Fibroblast of skin of right quadriceps (primary cell): Measurements from ENCODE around the gene AGBL2.

Experiments
- DNase-seq: peaks from one replicate; pipeline ENCODE4 v3.0.0-alpha.2; 2013

The AGBL2 gene

DNA sequence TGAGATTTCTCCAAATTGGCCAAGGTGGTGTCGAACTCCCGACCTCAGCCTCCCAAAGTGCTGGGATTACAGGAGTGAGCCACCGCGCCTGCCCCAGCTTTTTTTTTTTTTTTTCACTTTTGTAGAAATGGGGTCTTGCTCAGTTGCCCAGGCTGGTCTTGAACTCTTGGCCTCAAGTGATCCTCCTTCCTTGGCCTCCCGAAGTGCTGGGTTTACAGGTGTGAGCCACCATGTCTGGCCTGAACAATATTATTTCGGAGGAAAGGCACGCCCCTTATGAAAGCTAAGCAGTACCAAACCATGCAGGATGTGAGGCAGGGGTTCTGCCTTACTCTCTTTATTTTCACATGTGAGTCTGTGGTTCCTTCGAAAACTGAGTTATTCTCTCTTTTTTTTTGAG is 88.9 kb downstream of the AGBL2 start:
- no peak for DNase-seq

DNA sequence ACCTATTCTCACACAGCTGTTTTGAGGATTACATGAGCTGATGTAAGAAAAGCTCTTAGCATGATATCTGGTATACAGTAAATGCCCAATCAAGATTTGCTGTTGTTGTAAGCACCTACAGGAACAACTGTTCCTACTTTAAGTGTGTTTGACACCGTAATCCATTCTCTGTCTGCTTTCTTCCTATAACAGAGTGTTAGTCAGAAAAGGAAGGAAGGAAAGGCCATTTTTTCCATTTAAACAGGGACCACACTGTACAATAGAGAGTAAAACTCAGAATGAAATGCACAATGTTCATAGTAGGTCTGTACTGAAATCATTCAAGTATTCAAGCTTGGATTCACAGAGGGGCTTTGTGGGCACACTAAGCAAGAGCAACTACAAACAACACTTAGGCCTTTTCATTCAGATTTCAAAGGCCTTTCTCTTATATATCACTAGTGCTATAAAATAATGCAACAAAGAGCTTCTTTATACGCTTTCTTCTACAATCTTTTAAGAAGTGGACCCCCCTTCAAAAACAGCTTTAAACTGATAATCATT is 94.3 kb downstream of the AGBL2 start:
- DNase-seq, result no peak

DNA sequence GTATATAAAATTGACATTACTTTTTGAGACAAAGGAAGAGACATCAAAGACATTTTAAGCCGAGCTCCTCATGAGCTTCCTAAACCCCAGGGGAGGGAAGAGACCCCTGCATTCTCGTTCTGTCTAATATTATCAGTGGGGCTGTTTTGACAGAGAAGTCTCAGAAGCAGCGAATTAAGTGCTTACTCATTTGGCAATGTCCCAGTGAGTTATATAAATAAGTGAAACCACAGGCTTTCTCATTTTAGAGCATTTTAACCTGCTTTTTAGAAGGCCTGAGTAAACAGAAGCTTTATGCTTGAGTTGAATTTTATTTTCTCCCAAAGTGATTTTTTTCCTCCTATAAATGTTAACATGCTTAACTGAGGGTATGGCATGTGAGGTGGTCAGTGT is 97.8 kb downstream of the AGBL2 start:
- peak; percentile 62 for DNase-seq

DNA sequence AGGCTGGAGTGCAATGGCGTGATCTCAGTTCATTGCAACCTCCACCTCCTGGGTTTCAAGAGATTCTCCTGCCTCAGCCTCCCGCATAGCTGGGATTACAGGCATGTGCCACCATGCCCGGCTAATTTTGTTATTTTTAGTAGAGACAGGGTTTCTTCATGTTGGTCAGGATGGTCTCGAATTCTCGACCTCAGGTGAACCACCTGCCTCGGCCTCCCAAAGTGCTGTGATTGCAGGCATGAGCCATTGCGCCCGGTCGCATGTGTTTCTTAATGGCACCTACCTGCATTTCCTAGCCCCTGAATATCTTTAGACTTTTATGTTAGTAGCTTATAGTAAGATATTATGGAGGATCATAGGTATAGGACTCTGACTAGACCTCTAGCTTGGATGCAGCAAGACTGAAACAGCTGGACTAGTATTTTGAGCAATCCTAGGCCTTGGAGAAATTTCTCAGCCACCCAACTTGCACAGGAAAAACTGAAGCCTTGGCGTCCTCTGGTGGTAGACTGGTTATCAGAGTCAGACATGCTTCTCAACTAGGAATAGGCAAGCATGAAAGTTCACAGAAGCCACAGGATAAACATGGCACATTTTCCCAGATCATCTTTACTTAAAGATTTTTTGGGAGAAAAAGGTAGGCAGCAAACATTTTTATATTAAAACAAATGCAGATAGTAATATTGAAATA is 98.3 kb downstream of the AGBL2 start:
- peak; percentile 70 for DNase-seq

DNA sequence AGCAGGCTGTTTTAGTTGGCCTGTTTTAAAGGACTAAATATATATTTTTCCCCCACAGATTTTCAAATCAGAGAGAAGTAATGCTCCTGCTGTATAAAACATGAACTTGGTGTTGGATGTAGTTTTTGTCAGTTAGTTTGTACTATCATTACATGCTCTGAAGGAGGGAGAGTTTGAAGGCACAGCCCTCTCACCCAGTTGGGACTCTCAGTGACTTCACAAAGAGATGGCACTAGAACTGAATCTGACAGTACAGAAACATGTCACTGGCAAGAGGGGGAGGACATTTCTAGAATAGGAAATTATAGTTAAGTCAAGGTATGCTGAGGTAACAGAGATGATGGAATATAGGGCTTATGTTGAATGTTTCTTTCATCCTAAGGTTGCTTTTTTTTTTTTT is 99.9 kb downstream of the AGBL2 start:
- no peak for DNase-seq

DNA sequence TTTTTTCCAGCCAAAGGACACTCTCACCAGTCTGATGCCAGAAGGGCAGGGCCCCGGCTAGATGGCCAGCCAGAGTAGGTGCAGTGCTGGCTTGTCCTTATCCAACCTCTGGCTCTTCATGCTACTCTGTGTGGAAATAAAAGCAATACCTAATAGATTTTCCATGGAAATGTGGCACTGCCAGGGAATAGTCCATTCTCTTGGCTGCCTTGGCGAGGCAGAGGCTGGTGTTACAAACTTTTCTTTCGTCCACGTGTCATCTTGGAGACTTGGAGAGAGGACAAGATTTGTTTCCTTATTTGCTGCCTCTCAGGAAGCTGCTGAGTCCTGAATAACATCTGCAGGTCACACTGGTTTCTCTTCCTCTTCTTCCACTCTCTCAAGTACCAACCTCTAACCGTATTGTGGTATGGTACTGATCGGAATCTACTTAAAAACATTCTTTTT is 103.8 kb downstream of the AGBL2 start:
- no peak for DNase-seq

DNA sequence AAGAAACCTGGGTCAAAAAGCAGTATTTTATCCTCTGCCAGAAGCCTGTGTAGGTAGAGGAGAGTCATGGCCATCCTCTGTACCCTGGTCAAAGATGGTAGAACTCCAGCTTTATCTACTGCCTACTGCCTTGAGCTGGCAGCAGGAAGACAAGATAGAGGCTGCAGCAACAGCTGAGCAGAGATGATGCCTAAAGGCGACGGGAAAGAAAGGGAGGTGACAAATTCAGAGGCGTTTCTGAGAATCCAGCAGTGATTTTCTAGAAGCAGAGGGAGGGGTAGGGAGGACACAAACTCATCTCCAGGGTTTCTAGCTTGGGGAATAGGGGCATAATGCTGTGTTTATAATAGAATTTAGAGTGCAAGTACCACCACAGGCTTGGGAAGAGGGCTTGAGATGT is 105.5 kb downstream of the AGBL2 start:
- DNase-seq, result no peak
